Nephron (organoid): Measurements from ENCODE around the gene GPR162.

Source experiments
- H3K27ac Mint-ChIP-seq, 3 experiments: 2 replicates each; pipeline ENCODE4 v1.8.0; 2020; ENCODE audit warnings: mixed read lengths in 3 of 3, mild to moderate bottlenecking in 2 of 3, moderate library complexity in 1 of 3
- H3K27me3 Mint-ChIP-seq: 2 replicates; pipeline ENCODE4 v1.8.0; 2021; ENCODE audit warnings: low read depth, mild to moderate bottlenecking, moderate library complexity, mixed read lengths
- H3K36me3 Mint-ChIP-seq: 2 replicates; pipeline ENCODE4 v1.8.0; 2020; ENCODE audit warnings: low read depth, mixed read lengths
- H3K4me1 Mint-ChIP-seq: 2 replicates; pipeline ENCODE4 v1.8.0; 2020; ENCODE audit warnings: mixed read lengths
- H3K4me3 Mint-ChIP-seq, 3 experiments: 2 replicates each; pipeline ENCODE4 v1.8.0; 2020; ENCODE audit warnings: mild to moderate bottlenecking in 3 of 3, mixed read lengths in 3 of 3, moderate library complexity in 2 of 3
- H3K9me3 Mint-ChIP-seq: 2 replicates; pipeline ENCODE4 v1.8.0; 2020; ENCODE audit warnings: mixed read lengths
- CTCF ChIP-seq, 3 experiments: fragments of 200-600 bp; sonication (generic); IDR thresholded peaks; one replicate each; pipeline ENCODE4 v1.5.0; 2021; ENCODE audit warnings: antibody characterized with exemption in 3 of 3; ENCODE audit not compliant: unreplicated experiment in 3 of 3

GPR162 gene

GRCh38 chr12:6818222-6818621 is 3.4 kb upstream of the GPR162 start:
- Mint-ChIP-seq H3K4me3 (peak overlapping the region in 1 of 3 experiments; percentile 59), H3K27me3 (peaks cover 4% of the 10 kb centered on the region), H3K36me3 (no peaks in the 10 kb centered on the region), H3K9me3 (no peaks in the 10 kb centered on the region), H3K4me1 (peaks cover 37% of the 10 kb centered on the region), H3K27ac (peak overlapping the region; percentile 54 to 98 (median 63))
- no peak for TF ChIP-seq CTCF (IDR thresholded peaks at IDR 0.05; ENCODE audit: unreplicated experiment in 3 of 3)

DNA sequence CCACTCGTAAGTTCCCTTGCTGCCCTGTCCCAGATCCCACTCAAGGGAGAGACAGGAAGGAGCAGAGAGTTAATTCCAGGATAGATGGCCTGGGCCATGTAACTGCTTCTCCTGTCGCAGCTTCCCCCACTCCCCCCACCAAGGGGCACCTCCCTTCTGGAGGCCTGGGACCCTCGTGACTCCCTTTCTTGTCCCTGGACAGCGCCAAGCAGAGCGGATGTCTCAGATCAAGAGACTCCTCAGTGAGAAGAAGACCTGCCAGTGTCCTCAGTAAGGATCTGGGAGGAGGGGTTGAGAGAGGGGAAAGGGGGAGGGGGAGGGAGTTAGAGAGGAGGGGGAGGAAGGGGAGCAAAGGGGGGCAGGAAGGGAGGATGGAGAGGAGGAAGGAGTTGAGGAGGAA is 3.0 kb upstream of the GPR162 start:
- Mint-ChIP-seq H3K36me3 (no peaks in the 10 kb centered on the region), H3K27ac (peak overlapping the region; percentile 54 to 98 (median 63)), H3K27me3 (peaks cover 4% of the 10 kb centered on the region), H3K9me3 (no peaks in the 10 kb centered on the region), H3K4me1 (peaks cover 38% of the 10 kb centered on the region), H3K4me3 (peak overlapping the region in 1 of 3 experiments; percentile 59)
- TF ChIP-seq CTCF (IDR thresholded peaks at IDR 0.05; ENCODE audit: unreplicated experiment in 3 of 3), result no peak

DNA sequence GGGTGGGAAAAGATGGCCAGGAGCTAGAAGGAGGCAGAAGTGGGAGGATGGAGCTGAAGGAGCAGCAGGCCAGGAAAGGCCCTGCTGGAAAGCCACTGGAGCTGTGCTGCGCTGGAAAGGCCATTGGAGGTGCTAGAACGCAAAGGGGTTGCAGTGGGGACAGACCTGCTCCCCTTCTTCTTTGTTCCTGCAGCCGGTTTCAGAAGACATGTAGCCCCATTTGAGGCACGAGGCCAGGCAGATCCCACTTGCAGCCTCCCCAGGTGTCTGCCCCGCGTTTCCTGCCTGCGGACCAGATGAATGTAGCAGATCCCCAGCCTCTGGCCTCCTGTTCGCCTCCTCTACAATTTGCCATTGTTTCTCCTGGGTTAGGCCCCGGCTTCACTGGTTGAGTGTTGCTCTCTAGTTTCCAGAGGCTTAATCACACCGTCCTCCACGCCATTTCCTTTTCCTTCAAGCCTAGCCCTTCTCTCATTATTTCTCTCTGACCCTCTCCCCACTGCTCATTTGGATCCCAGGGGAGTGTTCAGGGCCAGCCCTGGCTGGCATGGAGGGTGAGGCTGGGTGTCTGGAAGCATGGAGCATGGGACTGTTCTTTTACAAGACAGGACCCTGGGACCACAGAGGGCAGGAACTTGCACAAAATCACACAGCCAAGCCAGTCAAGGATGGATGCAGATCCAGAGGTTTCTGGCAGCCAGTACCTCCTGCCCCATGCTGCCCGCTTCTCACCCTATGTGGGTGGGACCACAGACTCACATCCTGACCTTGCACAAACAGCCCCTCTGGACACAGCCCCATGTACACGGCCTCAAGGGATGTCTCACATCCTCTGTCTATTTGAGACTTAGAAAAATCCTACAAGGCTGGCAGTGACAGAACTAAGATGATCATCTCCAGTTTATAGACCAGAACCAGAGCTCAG is 2.3 kb upstream of the GPR162 start:
- no peak for TF ChIP-seq CTCF (IDR thresholded peaks at IDR 0.05; ENCODE audit: unreplicated experiment in 3 of 3)
- Mint-ChIP-seq H3K4me1 (peaks cover 42% of the 10 kb centered on the region), H3K9me3 (no peaks in the 10 kb centered on the region), H3K27ac (peak overlapping the region; percentile 63 to 98 (median 74)), H3K36me3 (no peaks in the 10 kb centered on the region), H3K27me3 (peaks cover 4% of the 10 kb centered on the region), H3K4me3 (peak overlapping the region; percentile 61 to 84 (median 66))

- Mint-ChIP-seq H3K9me3 (no peaks in the 10 kb centered on the region), H3K4me1 (peaks cover 48% of the 10 kb centered on the region), H3K27ac (peak overlapping the region; percentile 74 to 98 (median 91)), H3K36me3 (peaks cover 4% of the 10 kb centered on the region), H3K4me3 (peak overlapping the region; percentile 84 to 86 (median 85)), H3K27me3 (peaks cover 4% of the 10 kb centered on the region)
- no peak for TF ChIP-seq CTCF (IDR thresholded peaks at IDR 0.05; ENCODE audit: unreplicated experiment in 3 of 3)
Observed at GRCh38 chr12:6820166-6820565, 1.5 kb upstream of the GPR162 start.

- peaks cover 4% of the 10 kb centered on the region for H3K36me3 Mint-ChIP-seq
- peaks cover 62% of the 10 kb centered on the region for H3K4me1 Mint-ChIP-seq
- H3K27ac Mint-ChIP-seq, result peak overlapping the region; percentile 61 to 98 (median 69)
- peaks cover 4% of the 10 kb centered on the region for H3K27me3 Mint-ChIP-seq
- H3K4me3 Mint-ChIP-seq, result peak overlapping the region; percentile 84 to 86 (median 85)
- no peak for TF ChIP-seq CTCF (IDR thresholded peaks at IDR 0.05; ENCODE audit: unreplicated experiment in 3 of 3)
- no peaks in the 10 kb centered on the region for H3K9me3 Mint-ChIP-seq
Observed at GRCh38 chr12:6822426-6823135, 960 bp downstream of the GPR162 start.
